Mononuclear cell (primary cell): ENCODE measurements around the gene MFAP4. TPM values are rescaled to one million over a fixed set of nuclear protein-coding genes. Genes with fewer than 3 reads are reported as not detected.

Experiments
- H3K27me3 ChIP-seq: 2 replicates; pipeline ENCODE4 v1.6.0; 2011; ENCODE audit warnings: low read length, control low read depth; ENCODE audit not compliant: insufficient read depth
- H3K4me1 ChIP-seq: 2 replicates; pipeline ENCODE4 v1.5.1; 2011; ENCODE audit warnings: mild to moderate bottlenecking, low read length, control low read depth; ENCODE audit not compliant: insufficient read depth
- H3K4me3 ChIP-seq: 2 replicates; pipeline ENCODE4 v1.5.1; 2011; ENCODE audit warnings: mild to moderate bottlenecking, low read length, moderate library complexity
- H3K9me3 ChIP-seq: 2 replicates; pipeline ENCODE4 v1.5.1; 2011; ENCODE audit warnings: low read depth, mild to moderate bottlenecking, control low read depth, low read length
- total RNA-seq: library from RNA; depleted of rRNA; stranded (reverse); fragments of >200 nt; gene quantifications from one replicate; pipeline ENCODE4 v1.2.3, GENCODE V29; 2012

Gene MFAP4
- total RNA-seq, 1 donor, result not detected

GRCh38 chr17:19414396-19415280 is 27.6 kb upstream of the MFAP4 start:
- no peaks in the 10 kb centered on the region for H3K27me3 ChIP-seq
- H3K4me3 ChIP-seq, result no peak overlapping the region
- no peaks in the 10 kb centered on the region for H3K9me3 ChIP-seq
- H3K4me1 ChIP-seq, result no peaks in the 10 kb centered on the region

GRCh38 chr17:19413761-19414160 is 26.8 kb upstream of the MFAP4 start:
- Histone ChIP-seq H3K4me1 (no peaks in the 10 kb centered on the region), H3K9me3 (no peaks in the 10 kb centered on the region), H3K27me3 (no peaks in the 10 kb centered on the region), H3K4me3 (no peak overlapping the region)

GRCh38 chr17:19412984-19413383 is 26.0 kb upstream of the MFAP4 start:
- Histone ChIP-seq H3K27me3 (no peaks in the 10 kb centered on the region), H3K4me3 (no peak overlapping the region), H3K9me3 (no peaks in the 10 kb centered on the region), H3K4me1 (no peaks in the 10 kb centered on the region)

- Histone ChIP-seq H3K4me3 (no peak overlapping the region), H3K4me1 (no peaks in the 10 kb centered on the region), H3K9me3 (no peaks in the 10 kb centered on the region), H3K27me3 (no peaks in the 10 kb centered on the region)
Measured at GRCh38 chr17:19412510-19412909, 25.5 kb upstream of the MFAP4 start.

GRCh38 chr17:19411631-19412030 is 24.6 kb upstream of the MFAP4 start:
- H3K4me3 ChIP-seq, result no peak overlapping the region
- H3K27me3 ChIP-seq, result no peaks in the 10 kb centered on the region
- no peaks in the 10 kb centered on the region for H3K9me3 ChIP-seq
- H3K4me1 ChIP-seq, result no peaks in the 10 kb centered on the region

GRCh38 chr17:19410875-19411620 is 24.1 kb upstream of the MFAP4 start, which contains the start of gene RNF112:
Gene RNF112 (plus strand): TSS chr17:19411232. CDS start chr17:19411409, 177 bp downstream.
- no peaks in the 10 kb centered on the region for H3K27me3 ChIP-seq
- no peaks in the 10 kb centered on the region for H3K9me3 ChIP-seq
- H3K4me3 ChIP-seq, result no peak within 1 kb of the TSS

GRCh38 chr17:19410091-19410490 is 23.1 kb upstream of the MFAP4 start:
- no peaks in the 10 kb centered on the region for H3K4me1 ChIP-seq
- no peak overlapping the region for H3K4me3 ChIP-seq
- H3K9me3 ChIP-seq, result no peaks in the 10 kb centered on the region
- H3K27me3 ChIP-seq, result no peaks in the 10 kb centered on the region

More at GRCh38 chr17:19410875-19411620, 24.1 kb upstream of the MFAP4 start, which contains the start of gene RNF112:
- H3K4me1 ChIP-seq, result no peaks in the 10 kb centered on the region

- H3K4me1 ChIP-seq, result no peaks in the 10 kb centered on the region
- H3K4me3 ChIP-seq, result no peak overlapping the region
- H3K9me3 ChIP-seq, result no peaks in the 10 kb centered on the region
- H3K27me3 ChIP-seq, result no peaks in the 10 kb centered on the region
Measured at GRCh38 chr17:19409509-19409908, 22.5 kb upstream of the MFAP4 start.

GRCh38 chr17:19409066-19409465 is 22.1 kb upstream of the MFAP4 start:
- no peaks in the 10 kb centered on the region for H3K4me1 ChIP-seq

GRCh38 chr17:19408346-19408710 is 21.3 kb upstream of the MFAP4 start:
- H3K9me3 ChIP-seq, result no peaks in the 10 kb centered on the region
- H3K4me3 ChIP-seq, result no peak overlapping the region
- H3K4me1 ChIP-seq, result no peaks in the 10 kb centered on the region
- H3K27me3 ChIP-seq, result no peaks in the 10 kb centered on the region

More at GRCh38 chr17:19409066-19409465, 22.1 kb upstream of the MFAP4 start:
- Histone ChIP-seq H3K4me3 (no peak overlapping the region), H3K9me3 (no peaks in the 10 kb centered on the region), H3K27me3 (no peaks in the 10 kb centered on the region)

GRCh38 chr17:19407601-19408345 is 20.8 kb upstream of the MFAP4 start:
- no peaks in the 10 kb centered on the region for H3K27me3 ChIP-seq
- H3K4me1 ChIP-seq, result no peaks in the 10 kb centered on the region
- no peaks in the 10 kb centered on the region for H3K9me3 ChIP-seq
- H3K4me3 ChIP-seq, result no peak overlapping the region

- Histone ChIP-seq H3K4me3 (no peak overlapping the region), H3K27me3 (no peaks in the 10 kb centered on the region), H3K9me3 (no peaks in the 10 kb centered on the region), H3K4me1 (peaks cover 5% of the 10 kb centered on the region)
Measured at GRCh38 chr17:19405114-19405513, 18.1 kb upstream of the MFAP4 start.

- Histone ChIP-seq H3K4me3 (no peak overlapping the region), H3K4me1 (peaks cover 13% of the 10 kb centered on the region), H3K9me3 (no peaks in the 10 kb centered on the region), H3K27me3 (no peaks in the 10 kb centered on the region)
Measured at GRCh38 chr17:19404264-19404663, 17.3 kb upstream of the MFAP4 start.

- Histone ChIP-seq H3K4me1 (peaks cover 26% of the 10 kb centered on the region), H3K9me3 (no peaks in the 10 kb centered on the region), H3K27me3 (no peaks in the 10 kb centered on the region), H3K4me3 (no peak overlapping the region)
Measured at GRCh38 chr17:19403021-19403420, 16.0 kb upstream of the MFAP4 start.

GRCh38 chr17:19402171-19402570 is 15.2 kb upstream of the MFAP4 start:
- no peak overlapping the region for H3K4me3 ChIP-seq
- H3K4me1 ChIP-seq, result peaks cover 34% of the 10 kb centered on the region
- no peaks in the 10 kb centered on the region for H3K27me3 ChIP-seq
- H3K9me3 ChIP-seq, result no peaks in the 10 kb centered on the region
